HG03558 (cell line): ENCODE results near the gene SCAI.

Experiments
- ATAC-seq: cut with Tn5 transposase; IDR thresholded peaks from one replicate; pipeline ENCODE4 v1.9.1; 2021; ENCODE audit warnings: moderate number of reproducible peaks; ENCODE audit not compliant: unreplicated experiment; ENCODE audit errors: extremely low read depth

The SCAI gene

GRCh38 chr9:124906966-124907365, 236.4 kb downstream of the SCAI start:
- no peak for ATAC-seq

DNA sequence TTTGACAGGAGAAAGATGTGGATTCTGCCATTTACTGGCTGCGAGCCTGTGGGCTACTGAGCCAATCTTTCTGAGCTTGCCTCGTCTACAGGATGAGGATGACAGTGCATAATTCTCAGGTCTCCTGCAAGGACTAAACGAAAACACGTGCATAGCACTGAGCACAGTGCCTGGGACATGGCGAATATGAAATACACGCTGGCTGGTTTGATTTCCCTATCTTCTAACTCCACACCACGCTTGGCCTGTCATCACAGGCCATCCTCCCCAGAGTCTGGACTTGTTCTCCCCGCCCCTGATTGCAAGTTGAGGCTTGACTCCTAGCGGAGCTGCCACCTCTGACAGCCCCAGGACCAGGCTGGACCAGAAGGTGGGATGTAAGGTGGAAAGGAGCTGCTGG, 243.5 kb downstream of the SCAI start:
- no peak for ATAC-seq

- ATAC-seq = no peak
Observed at GRCh38 chr9:124897570-124898460, 245.5 kb downstream of the SCAI start.

DNA sequence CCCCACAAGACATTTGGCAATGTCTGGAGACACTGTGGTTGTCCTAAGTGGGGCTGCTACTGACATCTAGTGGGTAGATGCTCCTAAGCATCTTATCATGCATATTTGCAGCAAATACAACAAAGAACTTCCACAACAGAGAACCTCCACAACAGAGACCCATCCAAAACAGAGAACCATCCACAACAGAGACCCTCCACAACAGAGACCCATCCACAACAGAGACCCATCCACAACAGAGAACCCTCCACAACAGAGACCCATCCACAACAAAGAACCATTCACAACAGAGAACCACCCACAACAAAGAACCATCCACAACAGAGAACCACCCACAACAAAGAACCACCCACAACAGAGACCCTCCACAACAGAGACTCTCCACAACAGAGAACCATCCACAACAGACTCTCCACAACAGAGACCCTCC, 248.6 kb downstream of the SCAI start:
- no peak for ATAC-seq

- no peak for ATAC-seq
Observed at GRCh38 chr9:124894035-124894740, 249.1 kb downstream of the SCAI start.
